HG02763 (cell line): ENCODE measurements around the gene MYO10.

Experiments used
- ATAC-seq: cut with Tn5 transposase; IDR thresholded peaks from one replicate; pipeline ENCODE4 v1.9.1; 2021; ENCODE audit warnings: mild to moderate bottlenecking, moderate library complexity; ENCODE audit not compliant: unreplicated experiment

MYO10 gene

GRCh38 chr5:16644301-16644889 lies 291.7 kb downstream of the MYO10 start:
- ATAC-seq = no peak

- ATAC-seq = no peak
These were observed 293.2 kb downstream of the MYO10 start for GRCh38 chr5:16642867-16643266.

- no peak for ATAC-seq
These were observed 296.9 kb downstream of the MYO10 start for GRCh38 chr5:16639206-16639605.

GRCh38 chr5:16628376-16628775 lies 307.7 kb downstream of the MYO10 start:
- no peak for ATAC-seq

- ATAC-seq = no peak
These were observed 309.3 kb downstream of the MYO10 start for GRCh38 chr5:16626696-16627264.

GRCh38 chr5:16625096-16625495 lies 311.0 kb downstream of the MYO10 start:
- no peak for ATAC-seq

GRCh38 chr5:16619136-16619535 lies 317.0 kb downstream of the MYO10 start:
- ATAC-seq = no peak

GRCh38 chr5:16618138-16618897 lies 317.8 kb downstream of the MYO10 start:
- ATAC-seq = no peak

- no peak for ATAC-seq
These were observed 318.7 kb downstream of the MYO10 start for GRCh38 chr5:16617274-16617968.

- ATAC-seq = peak; percentile 61
These were observed 319.4 kb downstream of the MYO10 start, which contains the start of gene RETREG1 for GRCh38 chr5:16616536-16617273. Gene RETREG1 (minus strand): TSS chr5:16616997. CDS start chr5:16616971, 26 bp downstream.

GRCh38 chr5:16615741-16616535 lies 320.1 kb downstream of the MYO10 start:
- ATAC-seq = no peak

GRCh38 chr5:16612007-16612406 lies 324.1 kb downstream of the MYO10 start:
- no peak for ATAC-seq
